DND-41 (cell line): ENCODE data around the gene TMEM208.

Source experiments
- EZH2 ChIP-seq: IDR thresholded peaks from 3 replicates; pipeline ENCODE4 v1.6.1; 2012; ENCODE audit warnings: borderline replicate concordance, low read depth, mild to moderate bottlenecking, moderate library complexity, low read length, inconsistent platforms; ENCODE audit not compliant: severe bottlenecking
- TF ChIP-seq, protein P1 (sequence below): IDR thresholded peaks from 2 replicates; pipeline ENCODE4 v1.5.1; 2012; ENCODE audit warnings: borderline replicate concordance, low read length, moderate library complexity, mild to moderate bottlenecking; ENCODE audit not compliant: poor library complexity, severe bottlenecking; ENCODE audit errors: extremely low read depth

DNA sequence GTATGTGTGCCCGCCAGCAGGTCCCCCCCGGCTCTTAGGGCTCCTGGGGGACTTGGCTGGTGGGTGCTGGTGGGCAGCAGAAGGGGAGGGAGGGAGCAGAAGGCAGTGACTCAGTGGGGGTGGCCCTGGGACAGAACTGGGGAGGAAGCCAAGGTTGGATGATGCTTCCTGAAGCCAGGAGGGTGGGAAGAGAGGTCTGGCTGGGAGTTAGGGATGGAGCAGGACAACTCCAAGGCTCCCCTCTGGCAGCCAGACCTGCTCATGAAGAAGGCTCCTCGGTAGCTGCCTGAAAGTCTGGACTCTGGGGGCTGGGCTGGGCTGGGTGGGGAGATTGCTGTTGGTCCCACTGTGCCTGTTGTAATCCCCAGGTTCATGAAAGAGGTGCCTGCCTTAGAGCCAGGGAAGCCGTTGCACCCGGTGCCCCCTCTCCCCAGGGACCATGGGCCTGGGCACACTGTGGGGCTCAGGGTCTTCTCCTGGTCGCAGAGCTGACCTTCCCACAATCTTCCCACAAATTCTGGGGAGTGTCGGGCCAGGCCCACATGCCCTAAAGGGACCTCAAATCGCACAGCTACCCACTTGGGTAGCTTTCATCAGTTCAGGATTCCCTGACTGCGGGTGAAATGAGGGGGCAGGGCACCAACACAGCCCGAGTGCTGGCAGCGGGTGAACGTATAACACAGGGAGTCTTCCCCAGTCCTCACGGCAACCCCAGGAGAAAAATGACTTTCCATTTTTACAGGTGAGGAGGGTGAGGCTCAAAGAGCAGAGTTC lies 51.3 kb downstream of the TMEM208 start:
- TF ChIP-seq, protein P1, sequence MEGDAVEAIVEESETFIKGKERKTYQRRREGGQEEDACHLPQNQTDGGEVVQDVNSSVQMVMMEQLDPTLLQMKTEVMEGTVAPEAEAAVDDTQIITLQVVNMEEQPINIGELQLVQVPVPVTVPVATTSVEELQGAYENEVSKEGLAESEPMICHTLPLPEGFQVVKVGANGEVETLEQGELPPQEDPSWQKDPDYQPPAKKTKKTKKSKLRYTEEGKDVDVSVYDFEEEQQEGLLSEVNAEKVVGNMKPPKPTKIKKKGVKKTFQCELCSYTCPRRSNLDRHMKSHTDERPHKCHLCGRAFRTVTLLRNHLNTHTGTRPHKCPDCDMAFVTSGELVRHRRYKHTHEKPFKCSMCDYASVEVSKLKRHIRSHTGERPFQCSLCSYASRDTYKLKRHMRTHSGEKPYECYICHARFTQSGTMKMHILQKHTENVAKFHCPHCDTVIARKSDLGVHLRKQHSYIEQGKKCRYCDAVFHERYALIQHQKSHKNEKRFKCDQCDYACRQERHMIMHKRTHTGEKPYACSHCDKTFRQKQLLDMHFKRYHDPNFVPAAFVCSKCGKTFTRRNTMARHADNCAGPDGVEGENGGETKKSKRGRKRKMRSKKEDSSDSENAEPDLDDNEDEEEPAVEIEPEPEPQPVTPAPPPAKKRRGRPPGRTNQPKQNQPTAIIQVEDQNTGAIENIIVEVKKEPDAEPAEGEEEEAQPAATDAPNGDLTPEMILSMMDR, result no peak
- TF ChIP-seq EZH2, result no peak
